PC-3 (cell line): Measurements from ENCODE around the gene MORN5. TPM values are rescaled to one million over a fixed set of nuclear protein-coding genes. Genes with fewer than 3 reads are reported as not detected.

Source experiments
- ATAC-seq: fragments of 200-7000 bp; cut with Tn5 transposase; 2 replicates; pipeline ENCODE4 v1.9.1; 2020; ENCODE audit warnings: mild to moderate bottlenecking, moderate library complexity
- BruUV-seq: library from RNA; stranded (reverse); fragments of 400-500 nt; replicated peaks from 2 replicates; lab custom pipeline; 2021; lab: Mats Ljungman, UMichigan
- CTCF ChIA-PET: fragments of 300-600 bp; sonication (Branson Sonifier 250); formaldehyde crosslinking; loops from one replicate; lab custom pipeline; 2022; ENCODE audit warnings: antibody characterized with exemption; lab: Charles Lee
- POLR2A ChIA-PET: fragments of 300-600 bp; sonication (Branson Sonifier 250); formaldehyde crosslinking; loops from one replicate; lab custom pipeline; 2022; ENCODE audit warnings: antibody characterized with exemption; ENCODE audit not compliant: unreplicated experiment; lab: Charles Lee
- DNase-seq: peaks from one replicate; pipeline ENCODE4 v3.0.0-alpha.2; 2015
- H2AFZ ChIP-seq: fragments of 300-600 bp; sonication (generic); 2 replicates; pipeline ENCODE4 v1.6.0; 2016; ENCODE audit warnings: antibody characterized with exemption, low read length
- H3F3A ChIP-seq: fragments of 300-600 bp; sonication (generic); one replicate; pipeline ENCODE4 v1.6.0; 2017; ENCODE audit warnings: antibody characterized with exemption, low read length, control low read depth, mild to moderate bottlenecking; ENCODE audit not compliant: unreplicated experiment
- H3K27ac ChIP-seq: fragments of 300-600 bp; sonication (generic); 2 replicates; pipeline ENCODE4 v1.5.1; 2016; ENCODE audit warnings: mild to moderate bottlenecking, low read length
- H3K27me3 ChIP-seq: fragments of 300-600 bp; sonication (generic); 2 replicates; pipeline ENCODE4 v1.6.1; 2016; ENCODE audit warnings: low read length, mixed read lengths
- H3K36me3 ChIP-seq: fragments of 300-600 bp; sonication (generic); 2 replicates; pipeline ENCODE4 v1.6.1; 2016; ENCODE audit warnings: low read depth, mixed run types, low read length, mixed read lengths
- H3K4me1 ChIP-seq: fragments of 300-600 bp; sonication (generic); 2 replicates; pipeline ENCODE4 v1.5.1; 2016; ENCODE audit warnings: low read length; ENCODE audit not compliant: insufficient read depth
- H3K4me2 ChIP-seq: fragments of 300-600 bp; sonication (generic); 2 replicates; pipeline ENCODE4 v1.6.0; 2016; ENCODE audit warnings: low read length
- H3K4me3 ChIP-seq: fragments of 300-600 bp; sonication (generic); 2 replicates; pipeline ENCODE4 v1.5.1; 2016; ENCODE audit warnings: mild to moderate bottlenecking, low read length, mixed read lengths
- H3K79me2 ChIP-seq: fragments of 300-600 bp; sonication (generic); 2 replicates; pipeline ENCODE4 v1.6.1; 2017; ENCODE audit warnings: low read length, mixed read lengths
- H3K9ac ChIP-seq: fragments of 300-600 bp; sonication (generic); 2 replicates; pipeline ENCODE4 v1.6.0; 2016; ENCODE audit warnings: mild to moderate bottlenecking, low read length
- H3K9me2 ChIP-seq: fragments of 300-600 bp; sonication (generic); replicated peaks from 2 replicates; pipeline ENCODE4 v1.6.1; 2016; ENCODE audit warnings: mixed run types, low read length, mixed read lengths
- H3K9me3 ChIP-seq: fragments of 300-600 bp; sonication (generic); 2 replicates; pipeline ENCODE4 v1.6.1; 2016; ENCODE audit warnings: low read length, mixed read lengths
- H4K20me1 ChIP-seq: fragments of 300-600 bp; sonication (generic); 2 replicates; pipeline ENCODE4 v1.6.1; 2016; ENCODE audit warnings: low read length, mixed read lengths
- CTCF ChIP-seq: fragments of 300-600 bp; sonication (generic); conservative IDR thresholded peaks from 2 replicates; pipeline ENCODE4 v1.5.1; 2017; ENCODE audit warnings: antibody characterized with exemption, low read depth, mild to moderate bottlenecking, low read length
- EZH2 ChIP-seq: fragments of 300-600 bp; sonication (generic); IDR thresholded peaks from one replicate; pipeline ENCODE4 v1.6.1; 2017; ENCODE audit warnings: antibody characterized with exemption, mild to moderate bottlenecking, low read length; ENCODE audit not compliant: unreplicated experiment
- EZH2phosphoT487 ChIP-seq: fragments of 300-600 bp; sonication (generic); IDR thresholded peaks from 2 replicates; pipeline ENCODE4 v1.6.1; 2018; ENCODE audit warnings: mild to moderate bottlenecking, antibody characterized with exemption, low read length, borderline replicate concordance
- intact Hi-C: fragments of 100-400 bp; cut with micrococcal nuclease; formaldehyde crosslinking; loops from 2 replicates; pipeline ENCODE4 v1.9.0; 2023
- total RNA-seq: library from RNA; depleted of rRNA; stranded (reverse); fragments of >200 nt; gene quantifications from 2 replicates; pipeline ENCODE4 v1.2.3, GENCODE V29; 2014

The MORN5 gene
- total RNA-seq, 1 experiment from 2014 or later: not detected

- H3F3A ChIP-seq: no peaks in the 10 kb centered on the region
- H3K4me1 ChIP-seq: no peaks in the 10 kb centered on the region
- ChIA-PET POLR2A (no interaction called here), CTCF (no interaction called here)
- no peak overlapping the region for H3K4me3 ChIP-seq
- H3K27ac ChIP-seq: no peak overlapping the region
- H3K79me2 ChIP-seq: no peaks in the 10 kb centered on the region
- no peak overlapping the region for H3K9ac ChIP-seq
- H3K27me3 ChIP-seq: no peaks in the 10 kb centered on the region
- TF ChIP-seq CTCF (no peak), EZH2 (no peak), EZH2phosphoT487 (no peak)
- BruUV-seq: no TSS peak
- no peaks in the 10 kb centered on the region for H3K9me2 ChIP-seq
- H3K36me3 ChIP-seq: no peaks in the 10 kb centered on the region
- H3K4me2 ChIP-seq: no peak overlapping the region
- no peaks in the 10 kb centered on the region for H3K9me3 ChIP-seq
- H4K20me1 ChIP-seq: no peaks in the 10 kb centered on the region
- intact Hi-C loops: no loop called here
- no peak overlapping the region for H2AFZ ChIP-seq
- ATAC-seq (no peak), DNase-seq (no peak)
Observed at GRCh38 chr9:122119166-122119521, 40.6 kb upstream of the MORN5 start.

- TF ChIP-seq CTCF (no peak), EZH2 (no peak), EZH2phosphoT487 (no peak)
- intact Hi-C loops: loop anchor here (10.0 kb wide), 1 partner anchor 145 kb away; the partner anchor contains the start of genes MRRF and RBM18
- BruUV-seq: no TSS peak
Observed at GRCh38 chr9:122119721-122120120, 40.0 kb upstream of the MORN5 start.

GRCh38 chr9:122120316-122121071 lies 39.2 kb upstream of the MORN5 start:
- intact Hi-C loops: loop anchor here (10.0 kb wide), 1 partner anchor 144 kb away; the partner anchor contains the start of genes MRRF and RBM18
- BruUV-seq: no TSS peak

More at GRCh38 chr9:122119721-122120120, 40.0 kb upstream of the MORN5 start:
- Histone ChIP-seq H3K27me3 (no peaks in the 10 kb centered on the region), H3K4me3 (no peak overlapping the region), H3K9me2 (no peaks in the 10 kb centered on the region), H3K27ac (no peak overlapping the region), H3K4me1 (no peaks in the 10 kb centered on the region), H3K4me2 (no peak overlapping the region), H3K9ac (no peak overlapping the region), H3K36me3 (no peaks in the 10 kb centered on the region), H3K9me3 (no peaks in the 10 kb centered on the region), H4K20me1 (no peaks in the 10 kb centered on the region), H2AFZ (no peak overlapping the region), H3F3A (no peaks in the 10 kb centered on the region), H3K79me2 (no peaks in the 10 kb centered on the region)
- ChIA-PET POLR2A (no interaction called here), CTCF (no interaction called here)
- DNase-seq: no peak
- no peak for ATAC-seq

More at GRCh38 chr9:122120316-122121071, 39.2 kb upstream of the MORN5 start:
- no peaks in the 10 kb centered on the region for H3K9me3 ChIP-seq
- H3K4me2 ChIP-seq: no peak overlapping the region
- peaks cover 3% of the 10 kb centered on the region for H3K4me1 ChIP-seq
- ATAC-seq (no peak), DNase-seq (no peak)
- no peaks in the 10 kb centered on the region for H3K36me3 ChIP-seq
- H4K20me1 ChIP-seq: no peaks in the 10 kb centered on the region
- no peaks in the 10 kb centered on the region for H3K79me2 ChIP-seq
- no peak overlapping the region for H3K4me3 ChIP-seq
- H3K27ac ChIP-seq: no peak overlapping the region
- H3F3A ChIP-seq: no peaks in the 10 kb centered on the region
- no peaks in the 10 kb centered on the region for H3K27me3 ChIP-seq
- no peaks in the 10 kb centered on the region for H3K9me2 ChIP-seq
- no peak for TF ChIP-seq EZH2
- TF ChIP-seq CTCF: no peak
- TF ChIP-seq EZH2phosphoT487: no peak
- POLR2A ChIA-PET: no interaction called here
- H3K9ac ChIP-seq: no peak overlapping the region
- CTCF ChIA-PET: interaction anchor here (2.9 kb wide), 1 partner anchor 21 kb away, joined by 17 read pairs; no protein-coding TSS in a partner anchor
- no peak overlapping the region for H2AFZ ChIP-seq
